Esophagus muscularis mucosa (tissue), 4 donors: Measurements from ENCODE around the gene ZNF25. TPM values are rescaled to one million over a fixed set of nuclear protein-coding genes. Genes with fewer than 3 reads are reported as not detected.
"Not testable (repeated sequence)": the region's sequence is repeated elsewhere in the genome, so short reads cannot be mapped to it uniquely, and the experiment has no call there.

Source experiments
- DNase-seq: peaks from one replicate; pipeline ENCODE4 v3.0.0-alpha.2; 2017; ENCODE audit errors: extremely low spot score
- H3K27ac ChIP-seq, 4 donors: fragments of 200-600 bp; sonication (generic); replicated peaks in 1 of 4; 1 replicate in 3 of 4; 2 replicates in 1 of 4; pipeline ENCODE4 v1.5.1; 2016 to 2019; ENCODE audit warnings: mild to moderate bottlenecking in 1 of 4
- H3K27me3 ChIP-seq, 4 donors: fragments of 200-600 bp; sonication (generic); one replicate each; pipeline versions ENCODE4 v1.5.1 to v1.6.0; 2016 to 2019
- H3K36me3 ChIP-seq, 4 donors: fragments of 200-600 bp; sonication (generic); one replicate each; pipeline ENCODE4 v1.5.1; 2016 to 2019
- H3K4me1 ChIP-seq, 4 donors: fragments of 200-600 bp; sonication (generic); one replicate each; pipeline ENCODE4 v1.5.1; 2016 to 2019
- H3K4me3 ChIP-seq, 4 donors: fragments of 200-600 bp; sonication (generic); 1 replicate in 2 of 4; 2 replicates in 2 of 4; pipeline ENCODE4 v1.5.1; 2016 to 2019; ENCODE audit warnings: mild to moderate bottlenecking in 4 of 4, moderate library complexity in 1 of 4
- H3K9me3 ChIP-seq, 4 donors: fragments of 200-600 bp; sonication (generic); 1 replicate in 3 of 4; 2 replicates in 1 of 4; pipeline ENCODE4 v1.5.1; 2016 to 2019
- EP300 ChIP-seq: sonication (generic); formaldehyde crosslinking; IDR thresholded peaks from one replicate; pipeline ENCODE4 v1.6.1; 2017; ENCODE audit warnings: antibody characterized with exemption
- POLR2A ChIP-seq: fragments of 450-650 bp; IDR thresholded peaks from one replicate; pipeline ENCODE4 v1.6.1; 2017; ENCODE audit warnings: antibody characterized with exemption, moderate library complexity, mild to moderate bottlenecking, low read depth
- POLR2AphosphoS5 ChIP-seq, 2 donors: sonication (generic); formaldehyde crosslinking; IDR thresholded peaks; one replicate each; pipeline ENCODE4 v1.6.1; 2017; ENCODE audit warnings: antibody characterized with exemption in 2 of 2
- WGBS: methylation state at CpG from one replicate; pipeline ENCODE4 v1.1.5; 2018; 5-methylcytosine and 5-hydroxymethylcytosine counted together
- intact Hi-C: fragments of 100-400 bp; cut with DNase I; formaldehyde crosslinking; loops from one replicate; pipeline ENCODE4 v1.15.1; 2023
- total RNA-seq, 4 donors: library from RNA; depleted of rRNA; stranded (reverse); fragments of >200 nt; gene quantifications; one replicate each; pipeline versions ENCODE4 v1.1.0 to v1.2.1, GENCODE V29; 2016
- TF ChIP-seq, protein P1 (sequence below), 3 experiments: fragments of 200-600 bp in 2 of 3; fragments of 450-650 bp in 1 of 3; sonication (generic) in 2 of 3; IDR thresholded peaks; one replicate each; pipeline ENCODE4 v1.5.1; 2017 to 2019; ENCODE audit warnings: antibody characterized with exemption in 3 of 3, mild to moderate bottlenecking in 2 of 3, moderate library complexity in 1 of 3

Gene ZNF25
- total RNA-seq, 4 donors from 2014 or later, result 16.4 to 24.5 (median 19.6) TPM

DNA sequence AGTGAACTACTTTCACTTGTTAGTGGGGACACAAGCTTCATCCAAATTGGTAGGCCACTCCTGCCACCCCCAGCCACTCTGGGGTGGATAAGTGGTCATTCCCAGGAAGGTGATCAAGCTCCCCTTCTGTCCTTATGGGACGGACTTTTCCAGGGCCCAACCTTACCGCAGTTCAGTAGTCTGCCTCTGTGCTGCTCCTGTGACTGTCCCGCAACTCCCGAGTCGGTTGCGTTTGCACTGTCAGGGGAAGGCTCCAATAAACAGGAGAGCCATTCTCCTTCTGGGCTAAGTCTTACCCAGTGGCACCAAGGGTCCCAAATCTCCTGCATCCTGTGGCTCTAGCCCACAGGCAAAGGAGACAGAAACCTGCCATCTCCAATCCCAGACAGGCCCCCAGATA is 26.6 kb upstream of the ZNF25 start:
- Histone ChIP-seq H3K27me3 (no peaks in the 10 kb centered on the region), H3K36me3 (no peaks in the 10 kb centered on the region), H3K4me3 (no peak overlapping the region), H3K4me1 (no peaks in the 10 kb centered on the region), H3K9me3 (no peaks in the 10 kb centered on the region), H3K27ac (no peak overlapping the region)
- DNase-seq, result no peak
- TF ChIP-seq EP300 (no peak), POLR2AphosphoS5 (IDR thresholded peaks at IDR 0.05) (no peak), POLR2A (no peak)
- TF ChIP-seq, protein P1, sequence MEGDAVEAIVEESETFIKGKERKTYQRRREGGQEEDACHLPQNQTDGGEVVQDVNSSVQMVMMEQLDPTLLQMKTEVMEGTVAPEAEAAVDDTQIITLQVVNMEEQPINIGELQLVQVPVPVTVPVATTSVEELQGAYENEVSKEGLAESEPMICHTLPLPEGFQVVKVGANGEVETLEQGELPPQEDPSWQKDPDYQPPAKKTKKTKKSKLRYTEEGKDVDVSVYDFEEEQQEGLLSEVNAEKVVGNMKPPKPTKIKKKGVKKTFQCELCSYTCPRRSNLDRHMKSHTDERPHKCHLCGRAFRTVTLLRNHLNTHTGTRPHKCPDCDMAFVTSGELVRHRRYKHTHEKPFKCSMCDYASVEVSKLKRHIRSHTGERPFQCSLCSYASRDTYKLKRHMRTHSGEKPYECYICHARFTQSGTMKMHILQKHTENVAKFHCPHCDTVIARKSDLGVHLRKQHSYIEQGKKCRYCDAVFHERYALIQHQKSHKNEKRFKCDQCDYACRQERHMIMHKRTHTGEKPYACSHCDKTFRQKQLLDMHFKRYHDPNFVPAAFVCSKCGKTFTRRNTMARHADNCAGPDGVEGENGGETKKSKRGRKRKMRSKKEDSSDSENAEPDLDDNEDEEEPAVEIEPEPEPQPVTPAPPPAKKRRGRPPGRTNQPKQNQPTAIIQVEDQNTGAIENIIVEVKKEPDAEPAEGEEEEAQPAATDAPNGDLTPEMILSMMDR (IDR thresholded peaks at IDR 0.05), result no peak
- 100% methylated on average over 6 of the region's 6 CpGs for WGBS
- intact Hi-C loops, result no loop called here

DNA sequence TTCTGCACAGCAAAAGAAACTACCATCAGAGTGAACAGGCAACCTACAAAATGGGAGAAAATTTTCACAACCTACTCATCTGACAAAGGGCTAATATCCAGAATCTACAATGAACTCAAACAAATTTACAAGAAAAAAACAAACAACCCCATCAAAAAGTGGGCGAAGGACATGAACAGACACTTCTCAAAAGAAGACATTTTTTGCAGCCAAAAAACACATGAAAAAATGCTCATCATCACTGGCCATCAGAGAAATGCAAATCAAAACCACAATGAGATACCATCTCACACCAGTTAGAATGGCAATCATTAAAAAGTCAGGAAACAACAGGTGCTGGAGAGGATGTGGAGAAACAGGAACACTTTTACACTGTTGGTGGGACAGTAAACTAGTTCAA is 24.0 kb upstream of the ZNF25 start:
- DNase-seq, intact Hi-C loops, H3K27me3 ChIP-seq, H3K4me1 ChIP-seq, H3K9me3 ChIP-seq, H3K4me3 ChIP-seq, H3K36me3 ChIP-seq, H3K27ac ChIP-seq: not testable (repeated sequence)
- 100% methylated on average over 1 of the region's 1 CpG for WGBS

DNA sequence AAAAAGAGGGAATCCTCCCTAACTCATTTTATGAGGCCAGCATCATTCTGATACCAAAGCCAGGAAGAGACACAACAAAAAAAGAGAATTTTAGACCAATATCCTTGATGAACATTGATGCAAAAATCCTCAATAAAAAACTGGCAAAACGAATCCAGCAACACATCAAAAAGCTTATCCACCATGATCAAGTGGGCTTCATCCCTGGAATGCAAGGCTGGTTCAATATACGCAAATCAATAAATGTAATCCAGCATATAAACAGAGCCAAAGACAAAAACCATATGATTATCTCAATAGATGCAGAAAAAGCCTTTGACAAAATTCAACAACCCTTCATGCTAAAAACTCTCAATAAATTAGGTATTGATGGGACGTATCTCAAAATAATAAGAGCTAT is 22.5 kb upstream of the ZNF25 start:
- DNase-seq, H3K4me3 ChIP-seq, H3K36me3 ChIP-seq, H3K27ac ChIP-seq, H3K4me1 ChIP-seq, intact Hi-C loops, H3K9me3 ChIP-seq, H3K27me3 ChIP-seq: not testable (repeated sequence)
- 61% methylated on average over 2 of the region's 3 CpGs for WGBS

DNA sequence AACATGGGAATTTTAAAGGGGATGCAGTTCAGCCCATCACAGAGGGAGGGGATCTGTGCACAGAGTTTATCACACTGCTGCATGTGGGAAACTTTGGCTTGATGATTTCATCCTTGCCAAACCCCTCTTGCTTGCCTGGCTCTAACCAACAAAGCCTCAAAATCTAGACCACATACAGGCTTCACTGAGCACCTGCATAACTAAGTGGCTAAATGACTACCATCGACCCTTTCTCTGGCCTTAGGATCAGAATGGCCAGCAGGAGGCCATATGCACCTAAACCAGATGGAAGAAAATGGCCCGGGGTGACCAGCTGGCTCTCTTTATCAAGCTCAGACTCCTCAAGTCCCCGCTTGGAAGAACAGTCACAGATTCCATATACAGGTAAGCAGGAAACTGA is 15.6 kb upstream of the ZNF25 start:
- DNase-seq, result no peak
- intact Hi-C loops, result no loop called here
- WGBS, result 86% methylated on average over 1 of the region's 3 CpGs
- Histone ChIP-seq H3K4me1 (no peaks in the 10 kb centered on the region), H3K36me3 (no peaks in the 10 kb centered on the region), H3K9me3 (no peaks in the 10 kb centered on the region), H3K27ac (no peak overlapping the region), H3K4me3 (no peak overlapping the region), H3K27me3 (no peaks in the 10 kb centered on the region)
- TF ChIP-seq, protein P1 (IDR thresholded peaks at IDR 0.05), result no peak
- TF ChIP-seq POLR2A (no peak), POLR2AphosphoS5 (IDR thresholded peaks at IDR 0.05) (no peak), EP300 (no peak)

DNA sequence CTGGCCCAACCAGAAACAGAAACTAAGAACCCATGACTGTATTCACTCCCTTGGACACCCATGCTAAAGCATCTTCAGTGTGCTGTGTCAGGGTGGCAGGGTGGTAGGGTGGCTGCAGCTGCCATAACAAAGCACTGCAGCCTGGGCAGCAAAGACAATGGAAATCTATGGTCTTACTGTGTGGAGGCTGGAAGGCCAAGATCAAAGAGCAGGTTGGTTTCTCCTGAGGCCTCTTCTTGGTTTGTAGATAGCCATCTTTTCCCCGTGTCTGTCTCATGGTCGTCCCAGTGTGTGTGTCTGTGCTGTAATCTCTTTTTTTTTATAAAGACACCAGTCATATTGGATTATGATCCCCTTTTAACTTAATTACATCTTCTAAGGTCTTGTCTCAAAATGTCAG is 15.2 kb upstream of the ZNF25 start:
- no peak for DNase-seq
- intact Hi-C loops, result no loop called here
- no peak for TF ChIP-seq POLR2A
- TF ChIP-seq, protein P1 (IDR thresholded peaks at IDR 0.05), result no peak
- TF ChIP-seq POLR2AphosphoS5 (IDR thresholded peaks at IDR 0.05), result no peak
- no peak for TF ChIP-seq EP300
- H3K9me3 ChIP-seq, result no peaks in the 10 kb centered on the region
- H3K36me3 ChIP-seq, result no peaks in the 10 kb centered on the region
- H3K4me1 ChIP-seq, result no peaks in the 10 kb centered on the region
- H3K27ac ChIP-seq, result no peak overlapping the region
- H3K4me3 ChIP-seq, result no peak overlapping the region
- 80% methylated on average over 2 of the region's 2 CpGs for WGBS
- no peaks in the 10 kb centered on the region for H3K27me3 ChIP-seq

DNA sequence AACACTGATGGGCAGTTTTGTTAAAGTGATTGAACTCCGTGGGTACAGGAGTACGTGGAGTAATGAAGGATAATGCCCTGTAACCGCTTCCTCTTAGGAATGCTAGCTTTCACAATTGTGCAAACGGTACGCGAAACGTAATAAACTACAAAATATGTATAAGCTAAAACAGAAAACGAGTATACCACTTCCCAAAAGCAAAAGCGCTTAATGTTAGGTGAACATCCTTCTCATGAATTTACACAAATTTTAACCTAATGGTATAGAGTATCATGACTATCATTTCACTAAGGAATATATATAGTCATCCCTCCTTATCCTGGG is 395 bp upstream of the ZNF25 start:
- 6% methylated on average over 9 of the region's 9 CpGs for WGBS
- Histone ChIP-seq H3K9me3 (no peaks in the 10 kb centered on the region), H3K27me3 (no peaks in the 10 kb centered on the region), H3K36me3 (no peaks in the 10 kb centered on the region), H3K4me3 (peak overlapping the region; percentile 77 to 97 (median 95)), H3K27ac (peak overlapping the region; percentile 96 to 99 (median 98)), H3K4me1 (peaks cover 6 to 20% (median 18%) of the 10 kb centered on the region in 4 donors)
- TF ChIP-seq POLR2A, result no peak
- TF ChIP-seq POLR2AphosphoS5 (IDR thresholded peaks at IDR 0.05), result no peak
- TF ChIP-seq EP300, result no peak
- TF ChIP-seq, protein P1 (IDR thresholded peaks at IDR 0.05), result no peak
- intact Hi-C loops, result loop anchor here (1.0 kb wide), 2 partner anchors 33 to 120 kb away; partner anchors contain the start of genes ZNF248 and ZNF33A
- DNase-seq, result no peak
